ENCODE results near the gene RPS16. TPM values are rescaled to one million over a fixed set of nuclear protein-coding genes. Genes with fewer than 3 reads are reported as not detected.

The RPS16 gene
- total and polyA plus RNA-seq, 9 of the 15 experiments (the other 6 are each of a cell fraction or from before 2014, with no cell fraction given) = 82.6 to 3,671 (median 2,204) TPM

GRCh38 chr19:39430675-39431593, 4.8 kb downstream of the RPS16 start (continued):
- TF ChIP-seq BRCA1 (IDR thresholded peaks at IDR 0.05) (no peak), BRCA1 (CRISPR knock-in tag; IDR thresholded peaks at IDR 0.05) (0 out of 2 replicates have a peak, but pooled peaks have one; percentile 49), KAT7 (CRISPR knock-in tag; IDR thresholded peaks at IDR 0.05; ENCODE audit: borderline replicate concordance) (no peak), EZH2 (IDR thresholded peaks at IDR 0.05; ENCODE audit: borderline replicate concordance, low read depth, low read length) (no peak), JUND (IDR thresholded peaks at IDR 0.05; ENCODE audit: borderline replicate concordance, low read depth, low read length) (peak; percentile 92), JUND (tag; IDR thresholded peaks at IDR 0.05; ENCODE audit: borderline replicate concordance, low read depth, low read length) (peak; percentile 95), NR2C2 (CRISPR knock-in tag; IDR thresholded peaks at IDR 0.05) (no peak), NR2C2 (tag; IDR thresholded peaks at IDR 0.05) (peak; percentile 89), RUNX1 (IDR thresholded peaks at IDR 0.05; ENCODE audit: low read depth) (no peak), CBFB (CRISPR knock-in tag; IDR thresholded peaks at IDR 0.05) (0 out of 2 replicates have a peak, but pooled peaks have one; percentile 80), ZNF12 (CRISPR knock-in tag; IDR thresholded peaks at IDR 0.05) (0 out of 2 replicates have a peak, but pooled peaks have one; percentile 37), HDAC2 (IDR thresholded peaks at IDR 0.05) (peak; percentile 85; the same call in 1 of the 2 replicates), RBM39 (optimal IDR thresholded peaks at IDR 0.05; ENCODE audit: low read depth, low read length) (no peak), SRF (CRISPR knock-in tag; IDR thresholded peaks at IDR 0.05) (no peak; a peak in 1 of 4 replicates), IRF1 (CRISPR knock-in tag; IDR thresholded peaks at IDR 0.05; ENCODE audit: borderline replicate concordance) (no peak), SUPT5H (IDR thresholded peaks at IDR 0.05) (peak; percentile 42; the same call in 1 of the 2 replicates), POLR2AphosphoS2 (IDR thresholded peaks at IDR 0.05; ENCODE audit: low read length) (peak; percentile 85; the same call in 1 of the 2 replicates), L3MBTL2 (IDR thresholded peaks at IDR 0.05) (peak; percentile 97), CREB3L1 (IDR thresholded peaks at IDR 0.05; ENCODE audit: borderline replicate concordance, low read depth) (peak; percentile 59; the same call in 1 of the 2 replicates), ZNF174 (CRISPR knock-in tag; IDR thresholded peaks at IDR 0.05) (no peak)
- TF ChIP-seq, protein P1, sequence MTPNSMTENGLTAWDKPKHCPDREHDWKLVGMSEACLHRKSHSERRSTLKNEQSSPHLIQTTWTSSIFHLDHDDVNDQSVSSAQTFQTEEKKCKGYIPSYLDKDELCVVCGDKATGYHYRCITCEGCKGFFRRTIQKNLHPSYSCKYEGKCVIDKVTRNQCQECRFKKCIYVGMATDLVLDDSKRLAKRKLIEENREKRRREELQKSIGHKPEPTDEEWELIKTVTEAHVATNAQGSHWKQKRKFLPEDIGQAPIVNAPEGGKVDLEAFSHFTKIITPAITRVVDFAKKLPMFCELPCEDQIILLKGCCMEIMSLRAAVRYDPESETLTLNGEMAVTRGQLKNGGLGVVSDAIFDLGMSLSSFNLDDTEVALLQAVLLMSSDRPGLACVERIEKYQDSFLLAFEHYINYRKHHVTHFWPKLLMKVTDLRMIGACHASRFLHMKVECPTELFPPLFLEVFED (CRISPR knock-in tag; conservative IDR thresholded peaks at IDR 0.05) = no peak
- TF ChIP-seq, protein P2, sequence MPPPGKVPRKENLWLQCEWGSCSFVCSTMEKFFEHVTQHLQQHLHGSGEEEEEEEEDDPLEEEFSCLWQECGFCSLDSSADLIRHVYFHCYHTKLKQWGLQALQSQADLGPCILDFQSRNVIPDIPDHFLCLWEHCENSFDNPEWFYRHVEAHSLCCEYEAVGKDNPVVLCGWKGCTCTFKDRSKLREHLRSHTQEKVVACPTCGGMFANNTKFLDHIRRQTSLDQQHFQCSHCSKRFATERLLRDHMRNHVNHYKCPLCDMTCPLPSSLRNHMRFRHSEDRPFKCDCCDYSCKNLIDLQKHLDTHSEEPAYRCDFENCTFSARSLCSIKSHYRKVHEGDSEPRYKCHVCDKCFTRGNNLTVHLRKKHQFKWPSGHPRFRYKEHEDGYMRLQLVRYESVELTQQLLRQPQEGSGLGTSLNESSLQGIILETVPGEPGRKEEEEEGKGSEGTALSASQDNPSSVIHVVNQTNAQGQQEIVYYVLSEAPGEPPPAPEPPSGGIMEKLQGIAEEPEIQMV (tag; conservative IDR thresholded peaks at IDR 0.05; ENCODE audit: low read depth) = 0 out of 2 replicates have a peak, but pooled peaks have one; percentile 10
- TF ChIP-seq, protein P3, sequence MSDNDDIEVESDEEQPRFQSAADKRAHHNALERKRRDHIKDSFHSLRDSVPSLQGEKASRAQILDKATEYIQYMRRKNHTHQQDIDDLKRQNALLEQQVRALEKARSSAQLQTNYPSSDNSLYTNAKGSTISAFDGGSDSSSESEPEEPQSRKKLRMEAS (CRISPR knock-in tag; IDR thresholded peaks at IDR 0.05) = peak; percentile 95

Data from K562 (cell line).